NCI-H526 treated with DMSO at 0.1 percent for 48 hours (cell line): ENCODE results near the gene CACNA2D4.
A peak's percentile ranks its signal among the peaks of the same experiment; 100 is the strongest.
"Not testable (repeated sequence)": the region's sequence is repeated elsewhere in the genome, so short reads cannot be mapped to it uniquely, and the experiment has no call there.

Source experiments
- DNase-seq: peaks from one replicate; lab custom pipeline; 2025; lab: John Stamatoyannopoulos, UW

CACNA2D4 gene

GRCh38 chr12:1918081-1918883, at the start of gene CACNA2D4:
Gene CACNA2D4, minus strand, starts transcription at chr12:1918652. Its CDS starts 179 bp downstream, at chr12:1918473.
- no peak for DNase-seq

GRCh38 chr12:1966561-1967226, 48.2 kb upstream of the CACNA2D4 start:
- DNase-seq = no peak

- DNase-seq = no peak
These were observed 47.5 kb upstream of the CACNA2D4 start for GRCh38 chr12:1965916-1966315.

DNA sequence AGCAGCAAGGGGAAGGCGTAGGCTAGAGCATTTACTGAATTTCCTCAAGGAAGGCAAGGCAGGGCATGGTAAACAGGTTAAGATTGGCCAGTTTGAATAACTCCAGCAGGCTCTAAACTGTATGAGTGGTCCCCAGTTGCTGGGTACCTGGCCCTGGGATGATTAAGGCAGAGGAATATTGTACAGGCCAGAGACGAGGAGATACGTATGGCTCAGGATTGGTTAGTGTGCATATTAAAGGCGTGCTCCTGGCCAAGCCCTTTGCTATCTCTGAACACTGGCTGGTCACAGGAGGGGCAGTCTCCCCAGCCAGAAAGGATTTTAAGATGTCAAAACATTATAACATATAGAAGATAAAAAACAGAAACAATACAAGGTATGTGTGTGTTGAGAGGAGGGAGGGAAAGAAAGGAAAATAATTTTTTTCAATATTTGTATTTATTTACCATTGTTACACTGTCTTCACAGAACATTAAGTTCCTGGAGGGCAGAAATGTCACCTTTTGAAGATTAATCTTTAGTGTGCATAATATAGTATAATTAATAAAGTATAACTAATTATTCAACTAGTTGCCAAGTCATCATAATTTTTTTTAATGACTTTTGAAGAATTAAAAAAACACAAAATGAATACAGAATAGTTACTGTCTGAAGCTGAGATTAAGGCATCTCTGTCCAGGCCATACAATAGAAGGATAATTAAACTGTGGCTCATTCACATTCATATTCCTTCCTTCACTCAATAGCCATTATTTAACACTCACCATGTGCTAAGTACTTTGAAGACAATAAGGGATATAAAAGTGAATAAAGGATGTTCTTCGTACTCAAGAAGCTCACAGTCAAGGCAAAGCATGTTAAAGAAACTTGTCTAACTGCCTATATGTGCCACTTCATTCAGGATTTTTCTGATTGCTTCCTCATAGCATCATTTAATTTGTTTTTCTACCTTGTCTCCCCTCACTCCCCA, 43.9 kb upstream of the CACNA2D4 start:
- no peak for DNase-seq

DNA sequence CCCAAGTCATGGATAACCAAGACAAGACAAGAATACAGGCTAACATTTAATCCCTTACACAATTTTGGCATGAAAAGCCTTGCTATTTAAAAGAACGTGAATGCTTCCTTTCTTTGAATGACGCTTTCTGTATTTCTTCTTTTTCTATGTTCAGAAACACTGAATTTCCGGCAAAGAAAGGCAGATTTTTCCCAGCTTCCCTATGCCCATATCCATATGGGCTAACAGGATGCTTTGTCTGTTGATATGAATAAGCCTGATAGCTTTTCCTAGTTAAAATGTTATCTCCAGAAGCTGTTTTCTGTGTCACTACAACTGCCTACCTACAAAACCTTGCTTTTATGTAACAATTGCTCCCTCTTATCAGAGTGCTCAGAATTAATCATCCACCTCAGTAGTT, 38.3 kb upstream of the CACNA2D4 start:
- no peak for DNase-seq

GRCh38 chr12:1949771-1950470, 31.5 kb upstream of the CACNA2D4 start:
- no peak for DNase-seq

GRCh38 chr12:1948883-1949282, 30.4 kb upstream of the CACNA2D4 start:
- no peak for DNase-seq

DNA sequence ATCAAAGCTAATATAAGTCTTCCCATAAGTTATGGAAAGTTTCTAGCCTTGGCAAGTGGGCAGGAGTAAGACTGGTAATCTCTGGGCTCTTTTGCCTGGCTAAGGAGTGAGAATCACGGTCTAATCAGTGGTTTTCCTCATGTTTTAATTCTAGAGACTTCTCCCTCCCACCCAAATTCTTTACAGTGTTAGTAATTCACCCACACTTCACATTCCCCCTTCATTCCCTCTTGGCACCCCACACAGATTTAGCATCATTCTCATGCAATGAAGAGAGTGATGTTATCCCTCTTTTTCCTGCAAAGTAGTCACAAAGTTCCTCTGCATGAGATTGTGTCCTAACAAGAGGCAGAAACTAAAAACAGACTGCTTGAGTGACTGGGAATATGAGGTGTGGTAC, 28.6 kb upstream of the CACNA2D4 start:
- no peak for DNase-seq

GRCh38 chr12:1946296-1946695, 27.8 kb upstream of the CACNA2D4 start:
- DNase-seq = no peak

DNA sequence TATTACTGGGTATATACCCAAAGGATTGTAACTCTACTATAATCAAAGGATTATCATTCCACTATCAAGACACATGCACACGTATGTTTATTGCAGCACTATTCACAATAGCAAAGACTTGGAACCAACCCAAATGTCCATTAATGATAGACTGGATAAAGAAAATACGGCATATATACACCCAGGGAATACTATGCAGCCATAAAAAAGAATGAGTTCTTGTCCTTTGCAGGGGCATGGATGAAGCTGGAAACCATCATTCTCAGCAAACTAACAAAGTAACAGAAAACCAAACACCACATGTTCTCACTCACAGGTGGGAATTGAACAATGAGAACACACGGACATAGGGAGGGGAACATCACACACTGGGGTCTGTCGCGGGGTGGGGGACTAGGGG, 27.1 kb upstream of the CACNA2D4 start:
- not testable (repeated sequence) for DNase-seq

DNA sequence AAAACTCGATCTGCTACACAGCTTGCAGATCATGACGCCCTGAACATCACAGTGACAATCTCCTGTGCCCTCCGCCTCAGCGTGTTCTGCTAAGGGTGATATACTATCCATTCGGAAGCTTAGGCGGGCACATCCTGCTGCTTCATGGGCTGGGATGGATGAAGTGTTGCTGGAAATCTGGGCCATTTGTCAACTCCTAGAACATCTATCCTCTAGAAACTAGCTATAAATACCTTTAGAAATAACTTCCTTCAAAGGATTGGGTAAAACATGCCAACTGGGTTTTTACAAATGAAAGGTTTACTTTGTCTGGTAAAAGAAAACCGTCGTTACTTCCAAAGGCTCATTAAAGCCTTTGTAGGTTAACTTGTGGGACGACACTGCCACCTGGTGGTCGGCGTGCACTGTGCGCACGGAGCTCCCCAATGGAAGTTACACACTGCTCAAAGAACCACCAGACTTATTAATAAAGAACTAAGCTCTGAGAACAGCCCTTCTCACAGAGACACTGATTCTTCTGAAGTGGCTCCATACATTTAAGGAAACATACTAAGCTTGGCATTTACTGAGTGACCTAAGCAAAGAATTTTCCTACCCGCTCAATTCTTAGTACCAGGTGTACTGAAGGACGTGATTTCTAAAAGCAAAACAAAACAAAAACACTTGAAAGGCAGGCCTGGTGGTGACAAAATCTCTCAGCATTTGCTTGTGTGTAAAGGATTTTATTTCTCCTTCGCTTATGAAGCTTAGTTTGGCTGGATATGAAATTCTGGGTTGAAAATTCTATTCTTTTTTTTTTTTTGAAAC, 21.6 kb upstream of the CACNA2D4 start:
- peak; percentile 39 for DNase-seq

GRCh38 chr12:1939331-1939730, 20.9 kb upstream of the CACNA2D4 start:
- no peak for DNase-seq

GRCh38 chr12:1937481-1938224, 19.2 kb upstream of the CACNA2D4 start:
- DNase-seq = no peak

GRCh38 chr12:1936406-1937320, 18.2 kb upstream of the CACNA2D4 start:
- DNase-seq = no peak

- DNase-seq = no peak
These were observed 17.4 kb upstream of the CACNA2D4 start for GRCh38 chr12:1935700-1936378.

GRCh38 chr12:1935242-1935641, 16.8 kb upstream of the CACNA2D4 start:
- DNase-seq = no peak

DNA sequence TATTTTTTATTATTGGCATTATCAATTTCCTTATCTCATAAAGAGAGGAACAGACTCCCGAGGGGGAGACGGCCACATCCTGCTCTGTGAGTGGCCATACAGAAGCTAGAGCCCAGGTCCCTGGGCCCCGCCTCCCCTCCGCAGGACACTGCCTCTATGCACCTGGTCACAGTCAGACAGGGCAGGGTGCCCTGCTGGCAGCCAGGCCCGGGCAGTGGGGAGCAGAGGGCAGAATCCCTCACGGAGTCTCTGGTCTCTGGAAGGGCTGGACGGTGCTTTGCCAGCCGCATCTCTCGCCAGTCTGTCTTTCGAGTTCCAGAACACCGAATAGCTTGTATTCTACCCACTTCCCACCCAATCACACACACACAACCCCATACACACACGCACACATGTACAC, 16.4 kb upstream of the CACNA2D4 start:
- no peak for DNase-seq

DNA sequence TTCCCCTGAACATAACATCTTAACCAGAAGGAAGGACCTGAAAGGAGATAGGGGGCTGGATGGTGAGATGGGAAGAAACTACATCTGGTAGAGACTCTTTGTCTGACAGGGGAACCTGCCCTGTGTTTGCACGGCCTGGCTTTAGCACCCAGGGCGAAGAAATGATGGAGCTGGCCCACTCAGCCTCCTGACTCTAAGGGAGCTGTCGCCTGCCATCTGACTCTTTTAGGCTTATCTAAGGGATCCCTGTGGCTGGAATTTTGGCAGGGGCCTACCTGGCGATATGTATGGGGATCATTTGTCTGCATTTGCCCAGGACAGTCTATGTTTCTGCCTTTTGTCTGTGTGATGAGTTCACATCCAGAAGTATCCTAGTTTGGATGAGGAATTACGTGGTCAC, 15.6 kb upstream of the CACNA2D4 start:
- no peak for DNase-seq
